Measurements from ENCODE around the gene IGLON5. TPM values are rescaled to one million over a fixed set of nuclear protein-coding genes. Genes with fewer than 3 reads are reported as not detected.

Gene IGLON5
- total RNA-seq, 1 donor from 2014 or later = not detected

GRCh38 chr19:51345076-51345620, 33.7 kb downstream of the IGLON5 start:
- H3K9me3 ChIP-seq (ENCODE audit: control insufficient read depth in 3 of 3, low read length in 3 of 3) = no peaks in the 10 kb centered on the region

GRCh38 chr19:51346742-51347141, 35.3 kb downstream of the IGLON5 start:
- H3K27me3 ChIP-seq (ENCODE audit: control insufficient read depth in 3 of 3, insufficient read depth in 3 of 3, low read length in 3 of 3) = no peaks in the 10 kb centered on the region
- peaks cover 42 to 47% (median 46%) of the 10 kb centered on the region in 3 donors for H3K36me3 ChIP-seq (ENCODE audit: control insufficient read depth in 3 of 3, insufficient read depth in 3 of 3, low read length in 3 of 3)
- no peaks in the 10 kb centered on the region for H3K4me1 ChIP-seq (ENCODE audit: control insufficient read depth in 3 of 3, insufficient read depth in 3 of 3, low read length in 3 of 3)
- H3K27ac ChIP-seq (ENCODE audit: low read depth, low read length) = no peak overlapping the region
- no peaks in the 10 kb centered on the region for H3K9me3 ChIP-seq (ENCODE audit: control insufficient read depth in 3 of 3, low read length in 3 of 3)
- no peak overlapping the region for H3K4me3 ChIP-seq (ENCODE audit: low read length in 3 of 3)
- no peak overlapping the region for H3K9ac ChIP-seq (ENCODE audit: low read depth in 1 of 3, low read length in 3 of 3)

More at GRCh38 chr19:51345076-51345620, 33.7 kb downstream of the IGLON5 start:
- Histone ChIP-seq H3K27me3 (ENCODE audit: control insufficient read depth in 3 of 3, insufficient read depth in 3 of 3, low read length in 3 of 3) (peaks cover 0 to 4% (median 0%) of the 10 kb centered on the region in 3 donors), H3K9ac (ENCODE audit: low read depth in 1 of 3, low read length in 3 of 3) (no peak overlapping the region), H3K36me3 (ENCODE audit: control insufficient read depth in 3 of 3, insufficient read depth in 3 of 3, low read length in 3 of 3) (peaks cover 30 to 33% (median 32%) of the 10 kb centered on the region in 3 donors), H3K27ac (ENCODE audit: low read depth, low read length) (no peak overlapping the region), H3K4me1 (ENCODE audit: control insufficient read depth in 3 of 3, insufficient read depth in 3 of 3, low read length in 3 of 3) (peaks cover 0 to 2% (median 2%) of the 10 kb centered on the region in 3 donors), H3K4me3 (ENCODE audit: low read length in 3 of 3) (no peak overlapping the region)

- H3K36me3 ChIP-seq (ENCODE audit: control insufficient read depth in 3 of 3, insufficient read depth in 3 of 3, low read length in 3 of 3) = peaks cover 47 to 53% (median 52%) of the 10 kb centered on the region in 3 donors
- no peaks in the 10 kb centered on the region for H3K27me3 ChIP-seq (ENCODE audit: control insufficient read depth in 3 of 3, insufficient read depth in 3 of 3, low read length in 3 of 3)
- no peak overlapping the region for H3K4me3 ChIP-seq (ENCODE audit: low read length in 3 of 3)
- H3K27ac ChIP-seq (ENCODE audit: low read depth, low read length) = no peak overlapping the region
- H3K9ac ChIP-seq (ENCODE audit: low read depth in 1 of 3, low read length in 3 of 3) = no peak overlapping the region
- H3K9me3 ChIP-seq (ENCODE audit: control insufficient read depth in 3 of 3, low read length in 3 of 3) = no peaks in the 10 kb centered on the region
- H3K4me1 ChIP-seq (ENCODE audit: control insufficient read depth in 3 of 3, insufficient read depth in 3 of 3, low read length in 3 of 3) = no peaks in the 10 kb centered on the region
Observed at GRCh38 chr19:51347209-51347928, 35.9 kb downstream of the IGLON5 start.

GRCh38 chr19:51351266-51351990, 40.0 kb downstream of the IGLON5 start:
- H3K4me1 ChIP-seq (ENCODE audit: control insufficient read depth in 3 of 3, insufficient read depth in 3 of 3, low read length in 3 of 3) = peaks cover 0 to 2% (median 0%) of the 10 kb centered on the region in 3 donors
- no peak overlapping the region for H3K4me3 ChIP-seq (ENCODE audit: low read length in 3 of 3)
- H3K9me3 ChIP-seq (ENCODE audit: control insufficient read depth in 3 of 3, low read length in 3 of 3) = no peaks in the 10 kb centered on the region
- no peak overlapping the region for H3K27ac ChIP-seq (ENCODE audit: low read depth, low read length)
- no peak overlapping the region for H3K9ac ChIP-seq (ENCODE audit: low read depth in 1 of 3, low read length in 3 of 3)
- no peaks in the 10 kb centered on the region for H3K27me3 ChIP-seq (ENCODE audit: control insufficient read depth in 3 of 3, insufficient read depth in 3 of 3, low read length in 3 of 3)
- H3K36me3 ChIP-seq (ENCODE audit: control insufficient read depth in 3 of 3, insufficient read depth in 3 of 3, low read length in 3 of 3) = peaks cover 39 to 47% (median 43%) of the 10 kb centered on the region in 3 donors

- Histone ChIP-seq H3K4me3 (ENCODE audit: low read length in 3 of 3) (no peak overlapping the region), H3K27me3 (ENCODE audit: control insufficient read depth in 3 of 3, insufficient read depth in 3 of 3, low read length in 3 of 3) (no peaks in the 10 kb centered on the region), H3K27ac (ENCODE audit: low read depth, low read length) (no peak overlapping the region), H3K4me1 (ENCODE audit: control insufficient read depth in 3 of 3, insufficient read depth in 3 of 3, low read length in 3 of 3) (peaks cover 0 to 2% (median 0%) of the 10 kb centered on the region in 3 donors), H3K9ac (ENCODE audit: low read depth in 1 of 3, low read length in 3 of 3) (no peak overlapping the region), H3K9me3 (ENCODE audit: control insufficient read depth in 3 of 3, low read length in 3 of 3) (no peaks in the 10 kb centered on the region), H3K36me3 (ENCODE audit: control insufficient read depth in 3 of 3, insufficient read depth in 3 of 3, low read length in 3 of 3) (peaks cover 30 to 32% (median 31%) of the 10 kb centered on the region in 3 donors)
Observed at GRCh38 chr19:51352783-51353360, 41.4 kb downstream of the IGLON5 start.

GRCh38 chr19:51354103-51354741, 42.8 kb downstream of the IGLON5 start:
- Histone ChIP-seq H3K4me1 (ENCODE audit: control insufficient read depth in 3 of 3, insufficient read depth in 3 of 3, low read length in 3 of 3) (peaks cover 0 to 2% (median 0%) of the 10 kb centered on the region in 3 donors), H3K9ac (ENCODE audit: low read depth in 1 of 3, low read length in 3 of 3) (no peak overlapping the region), H3K4me3 (ENCODE audit: low read length in 3 of 3) (no peak overlapping the region), H3K27me3 (ENCODE audit: control insufficient read depth in 3 of 3, insufficient read depth in 3 of 3, low read length in 3 of 3) (no peaks in the 10 kb centered on the region), H3K9me3 (ENCODE audit: control insufficient read depth in 3 of 3, low read length in 3 of 3) (no peaks in the 10 kb centered on the region), H3K36me3 (ENCODE audit: control insufficient read depth in 3 of 3, insufficient read depth in 3 of 3, low read length in 3 of 3) (peaks cover 30 to 32% (median 31%) of the 10 kb centered on the region in 3 donors), H3K27ac (ENCODE audit: low read depth, low read length) (no peak overlapping the region)

GRCh38 chr19:51354742-51355148, 43.3 kb downstream of the IGLON5 start:
- no peaks in the 10 kb centered on the region for H3K9me3 ChIP-seq (ENCODE audit: control insufficient read depth in 3 of 3, low read length in 3 of 3)
- H3K36me3 ChIP-seq (ENCODE audit: control insufficient read depth in 3 of 3, insufficient read depth in 3 of 3, low read length in 3 of 3) = peaks cover 28 to 32% (median 31%) of the 10 kb centered on the region in 3 donors
- H3K9ac ChIP-seq (ENCODE audit: low read depth in 1 of 3, low read length in 3 of 3) = no peak overlapping the region
- no peak overlapping the region for H3K27ac ChIP-seq (ENCODE audit: low read depth, low read length)
- H3K4me1 ChIP-seq (ENCODE audit: control insufficient read depth in 3 of 3, insufficient read depth in 3 of 3, low read length in 3 of 3) = peaks cover 0 to 2% (median 0%) of the 10 kb centered on the region in 3 donors
- H3K27me3 ChIP-seq (ENCODE audit: control insufficient read depth in 3 of 3, insufficient read depth in 3 of 3, low read length in 3 of 3) = no peaks in the 10 kb centered on the region
- no peak overlapping the region for H3K4me3 ChIP-seq (ENCODE audit: low read length in 3 of 3)

GRCh38 chr19:51356159-51356801, 44.8 kb downstream of the IGLON5 start:
- no peaks in the 10 kb centered on the region for H3K9me3 ChIP-seq (ENCODE audit: control insufficient read depth in 3 of 3, low read length in 3 of 3)
- no peaks in the 10 kb centered on the region for H3K27me3 ChIP-seq (ENCODE audit: control insufficient read depth in 3 of 3, insufficient read depth in 3 of 3, low read length in 3 of 3)
- H3K4me3 ChIP-seq (ENCODE audit: low read length in 3 of 3) = no peak overlapping the region
- H3K4me1 ChIP-seq (ENCODE audit: control insufficient read depth in 3 of 3, insufficient read depth in 3 of 3, low read length in 3 of 3) = peaks cover 0 to 2% (median 0%) of the 10 kb centered on the region in 3 donors
- H3K36me3 ChIP-seq (ENCODE audit: control insufficient read depth in 3 of 3, insufficient read depth in 3 of 3, low read length in 3 of 3) = peaks cover 16 to 20% (median 18%) of the 10 kb centered on the region in 3 donors
- no peak overlapping the region for H3K27ac ChIP-seq (ENCODE audit: low read depth, low read length)
- no peak overlapping the region for H3K9ac ChIP-seq (ENCODE audit: low read depth in 1 of 3, low read length in 3 of 3)

- H3K9ac ChIP-seq (ENCODE audit: low read depth in 1 of 3, low read length in 3 of 3) = no peak overlapping the region
- H3K9me3 ChIP-seq (ENCODE audit: control insufficient read depth in 3 of 3, low read length in 3 of 3) = no peaks in the 10 kb centered on the region
- H3K4me1 ChIP-seq (ENCODE audit: control insufficient read depth in 3 of 3, insufficient read depth in 3 of 3, low read length in 3 of 3) = peaks cover 5 to 6% (median 5%) of the 10 kb centered on the region in 3 donors
- peaks cover under 1 to 8% (median 2%) of the 10 kb centered on the region in 3 donors for H3K36me3 ChIP-seq (ENCODE audit: control insufficient read depth in 3 of 3, insufficient read depth in 3 of 3, low read length in 3 of 3)
- no peak overlapping the region for H3K4me3 ChIP-seq (ENCODE audit: low read length in 3 of 3)
- no peak overlapping the region for H3K27ac ChIP-seq (ENCODE audit: low read depth, low read length)
- H3K27me3 ChIP-seq (ENCODE audit: control insufficient read depth in 3 of 3, insufficient read depth in 3 of 3, low read length in 3 of 3) = no peaks in the 10 kb centered on the region
Observed at GRCh38 chr19:51357952-51358351, 46.5 kb downstream of the IGLON5 start.

Measured in skeletal muscle tissue (tissue), 4 donors.